Activated effector memory CD4-positive, alpha-beta T cell treated with Interleukin-2 at 50 U/mL for 16 hours (primary cell): ENCODE data around the gene TACC2.
"Not testable (repeated sequence)": the region's sequence is repeated elsewhere in the genome, so short reads cannot be mapped to it uniquely, and the experiment has no call there.

Experiments used
- DNase-seq: peaks from one replicate; pipeline ENCODE4 v3.0.0-alpha.2; 2020

Gene TACC2, protein sequence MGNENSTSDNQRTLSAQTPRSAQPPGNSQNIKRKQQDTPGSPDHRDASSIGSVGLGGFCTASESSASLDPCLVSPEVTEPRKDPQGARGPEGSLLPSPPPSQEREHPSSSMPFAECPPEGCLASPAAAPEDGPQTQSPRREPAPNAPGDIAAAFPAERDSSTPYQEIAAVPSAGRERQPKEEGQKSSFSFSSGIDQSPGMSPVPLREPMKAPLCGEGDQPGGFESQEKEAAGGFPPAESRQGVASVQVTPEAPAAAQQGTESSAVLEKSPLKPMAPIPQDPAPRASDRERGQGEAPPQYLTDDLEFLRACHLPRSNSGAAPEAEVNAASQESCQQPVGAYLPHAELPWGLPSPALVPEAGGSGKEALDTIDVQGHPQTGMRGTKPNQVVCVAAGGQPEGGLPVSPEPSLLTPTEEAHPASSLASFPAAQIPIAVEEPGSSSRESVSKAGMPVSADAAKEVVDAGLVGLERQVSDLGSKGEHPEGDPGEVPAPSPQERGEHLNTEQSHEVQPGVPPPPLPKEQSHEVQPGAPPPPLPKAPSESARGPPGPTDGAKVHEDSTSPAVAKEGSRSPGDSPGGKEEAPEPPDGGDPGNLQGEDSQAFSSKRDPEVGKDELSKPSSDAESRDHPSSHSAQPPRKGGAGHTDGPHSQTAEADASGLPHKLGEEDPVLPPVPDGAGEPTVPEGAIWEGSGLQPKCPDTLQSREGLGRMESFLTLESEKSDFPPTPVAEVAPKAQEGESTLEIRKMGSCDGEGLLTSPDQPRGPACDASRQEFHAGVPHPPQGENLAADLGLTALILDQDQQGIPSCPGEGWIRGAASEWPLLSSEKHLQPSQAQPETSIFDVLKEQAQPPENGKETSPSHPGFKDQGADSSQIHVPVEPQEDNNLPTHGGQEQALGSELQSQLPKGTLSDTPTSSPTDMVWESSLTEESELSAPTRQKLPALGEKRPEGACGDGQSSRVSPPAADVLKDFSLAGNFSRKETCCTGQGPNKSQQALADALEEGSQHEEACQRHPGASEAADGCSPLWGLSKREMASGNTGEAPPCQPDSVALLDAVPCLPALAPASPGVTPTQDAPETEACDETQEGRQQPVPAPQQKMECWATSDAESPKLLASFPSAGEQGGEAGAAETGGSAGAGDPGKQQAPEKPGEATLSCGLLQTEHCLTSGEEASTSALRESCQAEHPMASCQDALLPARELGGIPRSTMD (N-terminal part only)

DNA sequence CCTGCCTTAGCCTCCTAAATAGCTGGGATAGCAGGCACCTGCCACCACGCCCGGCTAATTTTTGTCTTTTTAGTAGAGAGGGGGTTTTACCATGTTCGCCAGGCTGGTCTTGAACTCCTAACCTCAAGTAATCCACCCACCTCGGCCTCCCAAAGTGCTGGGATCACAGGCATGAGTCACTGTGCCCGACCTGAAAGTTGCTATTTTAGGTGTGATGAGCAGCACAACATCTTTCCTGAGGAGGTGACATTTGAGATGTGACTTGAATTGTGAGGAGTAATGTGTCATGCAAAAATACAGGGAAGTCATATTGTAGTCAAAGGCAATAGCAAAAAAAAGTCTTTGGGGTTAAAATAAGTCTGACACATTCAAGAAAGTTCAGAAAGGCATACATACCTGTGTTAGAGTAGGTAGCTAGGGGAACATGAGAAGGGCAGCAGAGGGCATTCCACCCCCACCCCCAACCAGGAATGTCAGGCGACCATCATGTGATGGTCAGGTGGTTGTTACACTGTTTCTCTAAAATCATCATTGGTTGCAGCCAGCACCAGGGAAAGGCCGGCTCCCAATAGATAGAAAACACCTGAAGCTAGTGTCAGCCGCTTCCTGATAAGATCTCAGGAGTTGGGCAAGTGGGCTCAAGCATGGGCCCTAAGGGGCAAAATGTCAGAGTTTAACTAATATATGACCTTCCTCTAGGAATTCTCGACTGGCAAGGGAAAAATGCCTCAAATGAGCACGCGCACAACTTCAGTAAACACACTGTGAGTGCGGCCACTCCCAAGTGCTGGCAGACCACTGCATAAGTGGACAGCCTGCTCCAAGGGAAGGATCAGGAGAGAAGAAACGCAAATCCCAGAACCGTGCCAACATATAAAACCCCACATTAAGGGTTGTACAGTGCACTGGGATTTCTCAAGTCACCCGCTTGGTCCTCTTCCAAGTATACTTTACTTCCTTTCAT lies at the start of gene TACC2:
Gene TACC2, plus strand, starts transcription at position 803 of the 964 bp plus-strand sequence. CDS start 32,819 bp downstream, outside the sequence.
- no peak for DNase-seq

DNA sequence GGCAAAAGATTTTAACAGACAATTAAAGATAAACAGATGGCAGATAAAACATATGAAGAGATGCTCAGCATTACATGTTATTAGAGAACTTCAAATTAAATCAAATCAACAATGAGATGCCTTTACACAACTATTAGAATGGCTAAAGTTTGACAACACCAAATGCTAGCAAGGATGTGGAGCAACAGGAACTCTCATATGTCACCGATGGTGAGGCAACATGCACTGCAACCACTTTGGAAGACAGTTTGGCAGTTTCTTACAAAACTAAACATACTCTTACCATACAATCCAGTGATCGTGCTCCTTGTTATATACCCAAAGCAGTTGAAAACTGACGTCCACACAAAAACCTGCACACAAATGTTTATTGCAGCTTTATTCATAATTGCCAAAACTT lies 47.4 kb upstream of the TACC2 start:
- no peak for DNase-seq

GRCh38 chr10:121942749-121943416 lies 46.1 kb upstream of the TACC2 start:
- no peak for DNase-seq

GRCh38 chr10:121947343-121948330 lies 41.3 kb upstream of the TACC2 start:
- DNase-seq, result no peak

DNA sequence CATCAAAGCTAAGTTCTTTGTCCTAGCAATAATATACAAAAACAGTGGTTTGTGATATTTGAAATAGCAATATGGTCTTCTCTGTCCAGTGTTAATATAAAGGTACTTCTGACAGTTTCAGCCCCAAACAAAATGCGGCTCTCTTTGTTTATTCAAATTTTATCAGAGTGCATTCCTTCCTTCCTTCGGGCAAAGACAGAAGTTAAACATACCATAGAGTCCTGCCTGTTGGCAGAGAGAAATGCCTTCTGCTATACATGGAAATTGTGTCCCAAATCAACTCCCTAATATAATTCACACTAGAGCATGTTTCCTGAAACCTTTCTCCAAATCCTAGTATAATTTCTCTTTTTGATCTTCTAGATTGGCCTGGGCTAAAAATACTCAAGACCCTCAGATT lies 39.9 kb upstream of the TACC2 start:
- DNase-seq, result no peak

DNA sequence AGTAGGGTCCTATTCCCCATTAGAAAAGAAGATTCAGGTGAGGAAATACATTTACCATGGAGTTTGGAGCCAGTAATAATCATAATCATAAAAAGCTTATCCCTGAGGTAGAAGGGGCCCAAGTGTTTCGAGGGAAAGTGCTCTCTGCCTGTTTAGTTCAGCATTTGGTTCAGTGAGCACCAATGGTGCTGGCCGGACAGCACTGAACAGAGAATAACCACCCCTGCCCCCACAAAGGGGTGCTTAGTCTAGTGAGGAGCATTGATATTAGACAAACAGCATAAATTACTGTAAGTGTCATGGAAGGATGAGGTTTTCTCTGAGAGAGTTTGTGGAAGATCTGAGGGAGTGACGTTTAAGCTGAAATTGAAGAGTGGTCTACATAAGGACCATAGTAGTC lies 39.5 kb upstream of the TACC2 start:
- no peak for DNase-seq

GRCh38 chr10:121952226-121952625 lies 36.7 kb upstream of the TACC2 start:
- no peak for DNase-seq

GRCh38 chr10:121956111-121957061 lies 32.6 kb upstream of the TACC2 start:
- DNase-seq, result no peak

DNA sequence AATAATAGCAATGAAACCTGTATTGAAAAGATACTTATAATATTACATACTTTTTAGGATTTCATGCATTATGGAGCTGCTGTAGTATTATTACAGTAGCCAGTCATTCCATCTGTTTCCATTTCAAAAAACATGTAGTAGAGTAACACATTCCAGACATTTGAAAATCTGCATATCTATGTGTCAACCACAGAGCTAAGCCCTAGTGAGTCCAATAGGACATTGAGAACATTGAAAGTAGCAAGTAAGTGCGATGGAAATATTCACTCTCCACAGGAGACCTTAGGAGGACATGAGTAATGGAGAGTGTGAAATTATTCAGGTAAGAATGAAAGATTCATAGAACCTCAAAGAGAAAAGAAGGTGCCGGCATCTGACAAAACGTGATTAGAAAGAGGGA lies 29.3 kb upstream of the TACC2 start:
- no peak for DNase-seq

DNA sequence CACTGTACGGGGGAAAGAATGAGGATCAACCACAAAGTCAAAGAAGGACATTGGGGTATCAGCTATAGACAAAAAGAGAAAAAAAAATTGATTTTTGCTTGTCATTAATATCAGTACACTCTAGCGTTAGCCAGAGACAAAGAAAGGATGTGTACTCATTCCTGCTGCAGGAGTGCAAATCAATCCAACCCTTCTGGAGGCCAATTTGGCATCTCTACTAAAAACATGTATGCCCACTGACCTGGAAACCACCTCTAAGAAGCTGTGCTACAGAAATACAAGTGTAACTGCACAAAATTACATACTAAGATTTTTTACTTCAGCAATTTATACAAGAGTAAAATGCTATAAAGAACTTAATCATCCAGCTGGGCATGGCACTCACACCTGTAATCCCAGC lies 27.5 kb upstream of the TACC2 start:
- no peak for DNase-seq

- DNase-seq, result no peak
Observed at GRCh38 chr10:121965996-121966395, 23.0 kb upstream of the TACC2 start.

GRCh38 chr10:121969086-121969485 lies 19.9 kb upstream of the TACC2 start:
- not testable (repeated sequence) for DNase-seq

DNA sequence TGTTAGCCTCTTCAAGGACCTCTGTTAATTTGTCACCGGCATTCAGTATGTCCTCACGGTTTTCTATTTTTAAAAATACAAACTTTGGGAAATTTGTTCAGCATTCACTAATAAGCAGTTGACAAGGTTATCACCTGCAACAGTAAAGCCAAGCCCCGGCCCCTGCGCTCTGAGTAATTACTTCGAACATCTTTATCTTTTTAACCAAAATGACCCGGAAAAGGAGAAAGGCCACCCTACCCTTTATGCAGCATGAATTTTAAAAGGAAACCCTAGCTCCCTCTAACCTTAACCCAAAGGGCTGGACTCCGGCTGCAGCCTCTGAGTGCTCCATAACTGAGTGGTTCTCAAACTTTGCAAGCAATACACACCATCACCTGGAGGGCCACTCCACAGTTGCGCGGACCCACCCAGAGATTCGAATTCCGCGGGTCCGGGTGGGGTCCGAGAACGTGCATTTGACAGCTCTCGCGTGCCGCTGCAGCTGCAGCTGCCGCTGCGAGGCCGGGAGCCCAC lies 14.9 kb upstream of the TACC2 start:
- DNase-seq, result no peak

DNA sequence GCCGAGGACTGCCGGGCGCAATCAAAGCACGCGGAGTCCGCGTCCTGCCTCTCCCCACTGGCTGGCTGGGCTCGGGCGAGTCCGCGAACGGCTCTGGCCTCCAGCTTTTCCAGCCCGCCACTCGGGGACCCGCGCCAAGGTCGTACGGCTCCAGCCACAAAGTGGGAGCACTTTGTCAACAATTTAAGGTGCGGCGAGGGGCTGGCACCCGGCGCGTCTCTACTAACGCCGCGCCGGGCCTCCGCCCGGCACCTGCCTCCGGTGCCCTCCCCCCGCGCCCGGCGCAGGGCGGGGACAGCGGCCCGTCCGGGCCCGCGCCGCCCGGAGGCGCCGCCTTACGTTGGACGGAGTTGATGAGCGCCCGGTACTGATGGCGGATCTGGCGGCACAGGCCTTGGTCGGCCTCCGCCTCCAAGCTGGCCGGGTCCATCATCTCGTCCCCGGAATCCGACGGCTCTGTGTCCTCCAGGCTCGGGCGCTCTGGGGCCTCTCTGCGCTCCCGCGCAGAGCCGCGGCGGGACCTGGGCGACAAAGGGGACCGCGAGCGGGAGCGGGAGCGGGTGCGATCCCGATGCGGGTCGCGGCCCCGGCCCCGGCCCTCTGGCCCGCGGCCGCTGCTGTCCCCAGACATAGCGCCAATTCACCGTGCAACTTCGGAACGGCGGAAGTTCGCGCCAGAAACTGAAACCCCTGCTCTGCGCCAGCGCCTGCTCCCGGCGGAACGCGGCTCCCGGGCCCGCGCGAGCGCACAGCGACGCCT lies 14.2 kb upstream of the TACC2 start, which contains the start of gene NSMCE4A:
Gene NSMCE4A, minus strand, starts transcription at position 683 of the 760 bp plus-strand sequence. Its CDS starts 52 bp downstream, at position 631.
- DNase-seq, result peak; percentile 63

- no peak for DNase-seq
Observed at GRCh38 chr10:121975295-121976086, 13.5 kb upstream of the TACC2 start.

GRCh38 chr10:121976607-121977006 lies 12.4 kb upstream of the TACC2 start:
- DNase-seq, result no peak

DNA sequence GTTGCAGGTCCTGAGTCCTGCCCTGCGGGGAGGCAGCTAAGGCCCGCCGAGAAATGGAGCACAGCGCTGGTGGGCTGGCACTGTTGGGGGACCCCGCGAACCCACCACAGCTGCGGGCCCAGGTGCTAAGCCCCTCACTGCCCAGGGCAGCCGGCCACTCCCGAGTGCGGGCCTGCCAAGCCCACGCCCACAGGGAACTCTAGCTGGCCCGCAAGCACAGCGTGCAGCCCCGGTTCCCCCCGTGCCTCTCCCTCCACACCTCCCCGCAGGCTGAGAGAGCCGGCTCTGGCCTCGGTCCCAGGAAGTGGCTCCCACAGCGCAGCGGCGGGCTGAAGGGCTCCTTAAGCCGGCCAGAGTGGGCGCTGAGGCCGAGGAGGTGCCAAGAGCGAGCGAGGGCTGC lies 10.5 kb upstream of the TACC2 start:
- no peak for DNase-seq
